Measurements from ENCODE around the gene SEPTIN10.

Gene SEPTIN10

GRCh38 chr2:109529532-109530449, 84.0 kb downstream of the SEPTIN10 start:
- no peak for TF ChIP-seq JUND (IDR thresholded peaks at IDR 0.05; ENCODE audit: low read depth)
- no peak for DNase-seq (ENCODE audit: low read depth in 1 of 2, low spot score in 1 of 2)
- in situ Hi-C loops (cut with HindIII; ENCODE audit: low pct_unique_long_range_greater_than_20kb, low sequenced_read_pairs): no loop called here

- no peak for TF ChIP-seq JUND (IDR thresholded peaks at IDR 0.05; ENCODE audit: low read depth)
- in situ Hi-C loops (cut with HindIII; ENCODE audit: low pct_unique_long_range_greater_than_20kb, low sequenced_read_pairs): no loop called here
- DNase-seq (ENCODE audit: low read depth in 1 of 2, low spot score in 1 of 2): no peak
Measured at GRCh38 chr2:109528811-109529501, 84.8 kb downstream of the SEPTIN10 start.

- no peak for DNase-seq (ENCODE audit: low read depth in 1 of 2, low spot score in 1 of 2)
- TF ChIP-seq JUND (IDR thresholded peaks at IDR 0.05; ENCODE audit: low read depth): no peak
- in situ Hi-C loops (cut with HindIII; ENCODE audit: low pct_unique_long_range_greater_than_20kb, low sequenced_read_pairs): no loop called here
Measured at GRCh38 chr2:109527846-109528705, 85.7 kb downstream of the SEPTIN10 start.

GRCh38 chr2:109527079-109527478, 86.7 kb downstream of the SEPTIN10 start:
- TF ChIP-seq JUND (IDR thresholded peaks at IDR 0.05; ENCODE audit: low read depth): no peak
- in situ Hi-C loops (cut with HindIII; ENCODE audit: low pct_unique_long_range_greater_than_20kb, low sequenced_read_pairs): no loop called here
- DNase-seq (ENCODE audit: low read depth in 1 of 2, low spot score in 1 of 2): no peak

GRCh38 chr2:109526442-109526970, 87.3 kb downstream of the SEPTIN10 start:
- in situ Hi-C loops (cut with HindIII; ENCODE audit: low pct_unique_long_range_greater_than_20kb, low sequenced_read_pairs): no loop called here
- TF ChIP-seq JUND (IDR thresholded peaks at IDR 0.05; ENCODE audit: low read depth): no peak
- no peak for DNase-seq (ENCODE audit: low read depth in 1 of 2, low spot score in 1 of 2)

GRCh38 chr2:109525836-109526235, 87.9 kb downstream of the SEPTIN10 start:
- DNase-seq (ENCODE audit: low read depth in 1 of 2, low spot score in 1 of 2): no peak
- in situ Hi-C loops (cut with HindIII; ENCODE audit: low pct_unique_long_range_greater_than_20kb, low sequenced_read_pairs): no loop called here
- TF ChIP-seq JUND (IDR thresholded peaks at IDR 0.05; ENCODE audit: low read depth): no peak

- in situ Hi-C loops (cut with HindIII; ENCODE audit: low pct_unique_long_range_greater_than_20kb, low sequenced_read_pairs): no loop called here
- DNase-seq (ENCODE audit: low read depth in 1 of 2, low spot score in 1 of 2): no peak
- no peak for TF ChIP-seq JUND (IDR thresholded peaks at IDR 0.05; ENCODE audit: low read depth)
Measured at GRCh38 chr2:109523536-109524361, 90.0 kb downstream of the SEPTIN10 start.

- no peak for DNase-seq (ENCODE audit: low read depth in 1 of 2, low spot score in 1 of 2)
- in situ Hi-C loops (cut with HindIII; ENCODE audit: low pct_unique_long_range_greater_than_20kb, low sequenced_read_pairs): no loop called here
- TF ChIP-seq JUND (IDR thresholded peaks at IDR 0.05; ENCODE audit: low read depth): no peak
Measured at GRCh38 chr2:109523121-109523520, 90.6 kb downstream of the SEPTIN10 start.

GRCh38 chr2:109522063-109522374, 91.7 kb downstream of the SEPTIN10 start:
- in situ Hi-C loops (cut with HindIII; ENCODE audit: low pct_unique_long_range_greater_than_20kb, low sequenced_read_pairs): no loop called here

GRCh38 chr2:109521233-109522062, 92.3 kb downstream of the SEPTIN10 start:
- TF ChIP-seq JUND (IDR thresholded peaks at IDR 0.05; ENCODE audit: low read depth): no peak
- in situ Hi-C loops (cut with HindIII; ENCODE audit: low pct_unique_long_range_greater_than_20kb, low sequenced_read_pairs): no loop called here
- DNase-seq (ENCODE audit: low read depth in 1 of 2, low spot score in 1 of 2): no peak

More at GRCh38 chr2:109522063-109522374, 91.7 kb downstream of the SEPTIN10 start:
- no peak for TF ChIP-seq JUND (IDR thresholded peaks at IDR 0.05; ENCODE audit: low read depth)
- no peak for DNase-seq (ENCODE audit: low read depth in 1 of 2, low spot score in 1 of 2)

- DNase-seq (ENCODE audit: low read depth in 1 of 2, low spot score in 1 of 2): no peak
- in situ Hi-C loops (cut with HindIII; ENCODE audit: low pct_unique_long_range_greater_than_20kb, low sequenced_read_pairs): no loop called here
Measured at GRCh38 chr2:109519513-109519912, 94.3 kb downstream of the SEPTIN10 start.

More at GRCh38 chr2:109519513-109519912, 94.3 kb downstream of the SEPTIN10 start:
- TF ChIP-seq JUND (IDR thresholded peaks at IDR 0.05; ENCODE audit: low read depth): no peak

Data from T47D (cell line).